8988T (cell line): Measurements from ENCODE around the gene F11.
"Not testable (repeated sequence)": the region's sequence is repeated elsewhere in the genome, so short reads cannot be mapped to it uniquely, and the experiment has no call there.

Experiments
- DNase-seq: peaks from one replicate; pipeline ENCODE4 v3.0.0; 2011

F11 gene

GRCh38 chr4:186250760-186251159 lies 15.2 kb upstream of the F11 start:
- no peak for DNase-seq

GRCh38 chr4:186255122-186255521 lies 10.9 kb upstream of the F11 start:
- no peak for DNase-seq

GRCh38 chr4:186258216-186258811 lies 7.7 kb upstream of the F11 start:
- DNase-seq: no peak

- DNase-seq: no peak
These were observed 5.9 kb upstream of the F11 start for GRCh38 chr4:186260117-186260503.

GRCh38 chr4:186260504-186261448 lies 5.2 kb upstream of the F11 start:
- DNase-seq: no peak

- DNase-seq: no peak
These were observed 1.3 kb upstream of the F11 start for GRCh38 chr4:186264660-186265059.

GRCh38 chr4:186265250-186265649 lies 739 bp upstream of the F11 start:
- not testable (repeated sequence) for DNase-seq

- DNase-seq: no peak
These were observed 904 bp downstream of the F11 start for GRCh38 chr4:186266729-186267456.

GRCh38 chr4:186271081-186271678 lies 5.2 kb downstream of the F11 start:
- DNase-seq: no peak

- DNase-seq: no peak
These were observed 6.9 kb downstream of the F11 start for GRCh38 chr4:186272699-186273391.

GRCh38 chr4:186273392-186273789 lies 7.4 kb downstream of the F11 start:
- DNase-seq: not testable (repeated sequence)

GRCh38 chr4:186283311-186283710 lies 17.3 kb downstream of the F11 start:
- no peak for DNase-seq

GRCh38 chr4:186285147-186285546 lies 19.2 kb downstream of the F11 start:
- DNase-seq: no peak

GRCh38 chr4:186286581-186286980 lies 20.6 kb downstream of the F11 start:
- DNase-seq: no peak

- DNase-seq: no peak
These were observed 25.4 kb downstream of the F11 start for GRCh38 chr4:186291256-186291890.

GRCh38 chr4:186294160-186294559 lies 28.2 kb downstream of the F11 start:
- DNase-seq: no peak

- no peak for DNase-seq
These were observed 30.5 kb downstream of the F11 start for GRCh38 chr4:186296481-186296880.

- DNase-seq: peak; percentile 59
These were observed 31.1 kb downstream of the F11 start for GRCh38 chr4:186297013-186297645.

- no peak for DNase-seq
These were observed 32.1 kb downstream of the F11 start for GRCh38 chr4:186298031-186298647.

- DNase-seq: no peak
These were observed 33.3 kb downstream of the F11 start for GRCh38 chr4:186299291-186299690.
